ENCODE data around the gene CRP. TPM values are rescaled to one million over a fixed set of nuclear protein-coding genes. Genes with fewer than 3 reads are reported as not detected.

The CRP gene, protein sequence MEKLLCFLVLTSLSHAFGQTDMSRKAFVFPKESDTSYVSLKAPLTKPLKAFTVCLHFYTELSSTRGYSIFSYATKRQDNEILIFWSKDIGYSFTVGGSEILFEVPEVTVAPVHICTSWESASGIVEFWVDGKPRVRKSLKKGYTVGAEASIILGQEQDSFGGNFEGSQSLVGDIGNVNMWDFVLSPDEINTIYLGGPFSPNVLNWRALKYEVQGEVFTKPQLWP
- under 1 TPM in 1 of 3 donors, not detected in 2; 0.20 TPM for total RNA-seq
- long read RNA-seq, donor 1: 0 reads
- long read RNA-seq, donor 2: 0 reads

DNA sequence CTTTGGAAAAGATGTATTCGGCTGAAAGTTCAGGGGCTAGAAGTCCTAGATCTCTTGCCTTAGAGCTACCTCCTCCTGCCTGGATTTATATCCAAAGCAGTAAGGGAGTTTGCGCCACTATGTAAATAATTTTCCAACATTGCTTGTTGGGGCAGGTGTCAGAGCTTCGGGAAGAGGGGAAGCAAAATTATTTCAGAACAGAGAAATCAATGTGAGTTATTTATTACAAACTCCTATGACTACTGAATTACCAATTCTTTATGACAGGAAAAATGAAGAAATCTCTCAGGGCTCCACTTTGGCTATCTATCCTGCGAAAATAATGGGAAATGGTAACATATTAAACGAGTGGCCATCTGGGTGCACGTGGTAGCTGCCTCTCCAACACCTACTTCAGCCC, at the start of gene CRP:
CRP (minus strand) TSS at position 61 of the 400 bp plus-strand sequence. CDS start 104 bp downstream, outside the sequence.
- intact Hi-C loops (cut with DNase I, micrococcal nuclease): no loop called here
- Histone ChIP-seq H3K4me3 (no peak within 1 kb of the TSS), H3K36me3 (ENCODE audit: low read depth) (no peaks in the 10 kb centered on the region), H3K9me3 (peaks cover 9% of the 10 kb centered on the region), H3K4me1 (ENCODE audit: low read depth) (no peaks in the 10 kb centered on the region)
- ATAC-seq (no peak), DNase-seq (no peak)
- TF ChIP-seq, protein P1, sequence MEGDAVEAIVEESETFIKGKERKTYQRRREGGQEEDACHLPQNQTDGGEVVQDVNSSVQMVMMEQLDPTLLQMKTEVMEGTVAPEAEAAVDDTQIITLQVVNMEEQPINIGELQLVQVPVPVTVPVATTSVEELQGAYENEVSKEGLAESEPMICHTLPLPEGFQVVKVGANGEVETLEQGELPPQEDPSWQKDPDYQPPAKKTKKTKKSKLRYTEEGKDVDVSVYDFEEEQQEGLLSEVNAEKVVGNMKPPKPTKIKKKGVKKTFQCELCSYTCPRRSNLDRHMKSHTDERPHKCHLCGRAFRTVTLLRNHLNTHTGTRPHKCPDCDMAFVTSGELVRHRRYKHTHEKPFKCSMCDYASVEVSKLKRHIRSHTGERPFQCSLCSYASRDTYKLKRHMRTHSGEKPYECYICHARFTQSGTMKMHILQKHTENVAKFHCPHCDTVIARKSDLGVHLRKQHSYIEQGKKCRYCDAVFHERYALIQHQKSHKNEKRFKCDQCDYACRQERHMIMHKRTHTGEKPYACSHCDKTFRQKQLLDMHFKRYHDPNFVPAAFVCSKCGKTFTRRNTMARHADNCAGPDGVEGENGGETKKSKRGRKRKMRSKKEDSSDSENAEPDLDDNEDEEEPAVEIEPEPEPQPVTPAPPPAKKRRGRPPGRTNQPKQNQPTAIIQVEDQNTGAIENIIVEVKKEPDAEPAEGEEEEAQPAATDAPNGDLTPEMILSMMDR (IDR thresholded peaks at IDR 0.05): no peak

- ATAC-seq (no peak), DNase-seq (no peak)
- intact Hi-C loops (cut with DNase I, micrococcal nuclease): no loop called here
- H3K4me1 ChIP-seq (ENCODE audit: low read depth): no peaks in the 10 kb centered on the region
- H3K9me3 ChIP-seq: no peaks in the 10 kb centered on the region
- H3K4me3 ChIP-seq: no peak overlapping the region
- TF ChIP-seq, protein P1 (IDR thresholded peaks at IDR 0.05): no peak
- H3K36me3 ChIP-seq (ENCODE audit: low read depth): no peaks in the 10 kb centered on the region
These were observed 49.3 kb upstream of the CRP start for GRCh38 chr1:159763686-159764085.

- Histone ChIP-seq H3K9me3 (no peaks in the 10 kb centered on the region), H3K4me3 (no peak overlapping the region), H3K36me3 (ENCODE audit: low read depth) (no peaks in the 10 kb centered on the region), H3K4me1 (ENCODE audit: low read depth) (no peaks in the 10 kb centered on the region)
- ATAC-seq: no peak
- TF ChIP-seq, protein P1 (IDR thresholded peaks at IDR 0.05): no peak
- DNase-seq: peak in 1 of 3 donors; percentile 17
- intact Hi-C loops (cut with DNase I, micrococcal nuclease): no loop called here
These were observed 42.0 kb upstream of the CRP start for GRCh38 chr1:159756397-159756796.

DNA sequence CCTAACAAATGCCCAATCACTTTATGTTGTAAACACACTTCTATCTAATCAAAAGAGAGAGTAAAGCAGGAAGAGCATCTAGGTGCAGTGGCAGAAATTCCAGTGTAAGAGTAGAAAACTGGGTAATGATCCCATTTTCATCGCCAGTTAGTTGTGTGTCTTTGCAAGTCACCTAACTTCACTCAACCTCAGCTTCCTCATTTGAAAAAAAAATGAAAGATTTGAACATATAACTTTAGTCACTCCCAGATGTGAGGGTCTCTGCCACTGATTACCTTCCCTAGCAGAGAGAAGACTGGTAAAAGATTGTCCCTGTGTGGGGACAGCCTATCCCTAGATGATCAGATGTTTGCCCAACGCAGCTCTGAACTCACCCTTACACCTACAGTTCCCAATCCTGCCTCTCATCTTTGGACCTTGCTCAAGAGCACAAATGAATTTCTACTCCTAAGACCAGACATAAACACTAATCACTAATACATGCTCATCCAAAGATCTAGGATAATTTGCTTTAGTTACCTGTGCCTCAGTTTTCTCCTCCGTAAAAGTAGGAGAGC, 41.1 kb upstream of the CRP start:
- H3K9me3 ChIP-seq: no peaks in the 10 kb centered on the region
- ATAC-seq (no peak), DNase-seq (no peak)
- TF ChIP-seq, protein P1 (IDR thresholded peaks at IDR 0.05): no peak
- no peak overlapping the region for H3K4me3 ChIP-seq
- no peaks in the 10 kb centered on the region for H3K4me1 ChIP-seq (ENCODE audit: low read depth)
- intact Hi-C loops (cut with DNase I, micrococcal nuclease): no loop called here
- no peaks in the 10 kb centered on the region for H3K36me3 ChIP-seq (ENCODE audit: low read depth)

DNA sequence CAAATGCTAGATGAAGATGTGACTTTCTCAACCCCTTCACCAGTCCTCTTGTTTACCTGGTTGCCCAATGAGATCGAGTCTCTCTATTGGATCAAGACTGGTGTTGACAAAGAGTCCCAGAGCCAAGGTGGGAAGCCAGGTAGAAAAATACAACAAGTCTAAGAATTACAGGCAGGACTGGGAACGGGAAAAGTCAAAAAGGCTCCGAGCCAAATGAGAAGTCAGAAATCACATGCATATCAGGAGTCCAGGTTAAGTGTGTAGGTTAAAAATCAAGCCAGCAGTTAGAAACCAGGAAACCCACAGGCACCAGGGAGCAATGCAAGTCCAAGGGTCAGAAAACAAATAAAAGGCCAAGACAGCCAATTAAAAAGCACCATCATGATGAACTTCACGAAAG, 39.0 kb upstream of the CRP start:
- Histone ChIP-seq H3K36me3 (ENCODE audit: low read depth) (no peaks in the 10 kb centered on the region), H3K9me3 (no peaks in the 10 kb centered on the region), H3K4me3 (no peak overlapping the region), H3K4me1 (ENCODE audit: low read depth) (no peaks in the 10 kb centered on the region)
- ATAC-seq (peak; percentile 91), DNase-seq (peak in 1 of 3 donors; percentile 64)
- intact Hi-C loops (cut with DNase I, micrococcal nuclease): no loop called here
- TF ChIP-seq, protein P1 (IDR thresholded peaks at IDR 0.05): no peak
